Muscle layer of duodenum (tissue), 2 donors: ENCODE results near the gene HOXD9.

ENCODE experiments used
- H3K27ac ChIP-seq: one replicate; pipeline ENCODE4 v1.7.0; 2013; ENCODE audit warnings: mild to moderate bottlenecking, low read length
- H3K27me3 ChIP-seq: one replicate; pipeline ENCODE4 v1.7.0; 2013; ENCODE audit warnings: low read depth, mild to moderate bottlenecking, control low read depth, low read length
- H3K36me3 ChIP-seq, 2 donors: one replicate each; pipeline ENCODE4 v1.7.0; 2013; ENCODE audit warnings: low read length in 2 of 2, control low read depth in 1 of 2, mild to moderate bottlenecking in 1 of 2; ENCODE audit not compliant: insufficient read depth in 2 of 2, control insufficient read depth in 1 of 2
- H3K4me1 ChIP-seq, 2 donors: one replicate each; pipeline ENCODE4 v1.7.0; 2013; ENCODE audit warnings: low read length in 2 of 2, mild to moderate bottlenecking in 2 of 2, control low read depth in 1 of 2, moderate library complexity in 1 of 2; ENCODE audit not compliant: insufficient read depth in 2 of 2, control insufficient read depth in 1 of 2
- H3K4me3 ChIP-seq, 2 donors: one replicate each; pipeline ENCODE4 v1.7.0; 2013; ENCODE audit warnings: low read length in 2 of 2, low read depth in 1 of 2, mild to moderate bottlenecking in 1 of 2
- H3K9me3 ChIP-seq, 2 donors: one replicate each; pipeline ENCODE4 v1.7.0; 2013; ENCODE audit warnings: low read length in 2 of 2, control low read depth in 1 of 2, mild to moderate bottlenecking in 1 of 2; ENCODE audit not compliant: control insufficient read depth in 1 of 2
- donor health status: healthy.

Gene HOXD9

GRCh38 chr2:176087330-176088047, 35.0 kb upstream of the HOXD9 start:
- H3K4me3 ChIP-seq = peak overlapping the region; percentile 33 to 57
- H3K4me1 ChIP-seq = peaks cover 0 to 53% of the 10 kb centered on the region in 2 donors
- H3K27ac ChIP-seq = no peak overlapping the region
- H3K36me3 ChIP-seq = no peaks in the 10 kb centered on the region
- peaks cover 97% of the 10 kb centered on the region for H3K27me3 ChIP-seq
- H3K9me3 ChIP-seq = no peaks in the 10 kb centered on the region

- no peaks in the 10 kb centered on the region for H3K36me3 ChIP-seq
- H3K4me1 ChIP-seq = peaks cover 0 to 50% of the 10 kb centered on the region in 2 donors
- H3K27ac ChIP-seq = no peak overlapping the region
- peak overlapping the region; percentile 33 to 57 for H3K4me3 ChIP-seq
- no peaks in the 10 kb centered on the region for H3K9me3 ChIP-seq
- peaks cover 92% of the 10 kb centered on the region for H3K27me3 ChIP-seq
These were observed 34.2 kb upstream of the HOXD9 start for GRCh38 chr2:176088048-176088936.

- no peak overlapping the region for H3K27ac ChIP-seq
- peaks cover 92% of the 10 kb centered on the region for H3K27me3 ChIP-seq
- no peaks in the 10 kb centered on the region for H3K36me3 ChIP-seq
- H3K4me1 ChIP-seq = peaks cover 0 to 48% of the 10 kb centered on the region in 2 donors
- peaks cover 0 to 5% of the 10 kb centered on the region in 2 donors for H3K9me3 ChIP-seq
- H3K4me3 ChIP-seq = no peak overlapping the region
These were observed 33.3 kb upstream of the HOXD9 start for GRCh38 chr2:176088937-176089842.

GRCh38 chr2:176089843-176090395, 32.6 kb upstream of the HOXD9 start:
- no peak overlapping the region for H3K27ac ChIP-seq

GRCh38 chr2:176090862-176091261, 31.7 kb upstream of the HOXD9 start:
- H3K27ac ChIP-seq = no peak overlapping the region
- peaks cover 0 to 8% of the 10 kb centered on the region in 2 donors for H3K9me3 ChIP-seq
- H3K36me3 ChIP-seq = no peaks in the 10 kb centered on the region
- H3K27me3 ChIP-seq = peaks cover 92% of the 10 kb centered on the region
- H3K4me3 ChIP-seq = no peak overlapping the region
- peaks cover 0 to 34% of the 10 kb centered on the region in 2 donors for H3K4me1 ChIP-seq

More at GRCh38 chr2:176089843-176090395, 32.6 kb upstream of the HOXD9 start:
- no peak overlapping the region for H3K4me3 ChIP-seq
- H3K4me1 ChIP-seq = peaks cover 0 to 44% of the 10 kb centered on the region in 2 donors
- peaks cover 0 to 8% of the 10 kb centered on the region in 2 donors for H3K9me3 ChIP-seq
- peaks cover 92% of the 10 kb centered on the region for H3K27me3 ChIP-seq
- H3K36me3 ChIP-seq = no peaks in the 10 kb centered on the region

- Histone ChIP-seq H3K27me3 (peaks cover 92% of the 10 kb centered on the region), H3K4me3 (no peak overlapping the region)
These were observed 30.9 kb upstream of the HOXD9 start for GRCh38 chr2:176091329-176092258.

DNA sequence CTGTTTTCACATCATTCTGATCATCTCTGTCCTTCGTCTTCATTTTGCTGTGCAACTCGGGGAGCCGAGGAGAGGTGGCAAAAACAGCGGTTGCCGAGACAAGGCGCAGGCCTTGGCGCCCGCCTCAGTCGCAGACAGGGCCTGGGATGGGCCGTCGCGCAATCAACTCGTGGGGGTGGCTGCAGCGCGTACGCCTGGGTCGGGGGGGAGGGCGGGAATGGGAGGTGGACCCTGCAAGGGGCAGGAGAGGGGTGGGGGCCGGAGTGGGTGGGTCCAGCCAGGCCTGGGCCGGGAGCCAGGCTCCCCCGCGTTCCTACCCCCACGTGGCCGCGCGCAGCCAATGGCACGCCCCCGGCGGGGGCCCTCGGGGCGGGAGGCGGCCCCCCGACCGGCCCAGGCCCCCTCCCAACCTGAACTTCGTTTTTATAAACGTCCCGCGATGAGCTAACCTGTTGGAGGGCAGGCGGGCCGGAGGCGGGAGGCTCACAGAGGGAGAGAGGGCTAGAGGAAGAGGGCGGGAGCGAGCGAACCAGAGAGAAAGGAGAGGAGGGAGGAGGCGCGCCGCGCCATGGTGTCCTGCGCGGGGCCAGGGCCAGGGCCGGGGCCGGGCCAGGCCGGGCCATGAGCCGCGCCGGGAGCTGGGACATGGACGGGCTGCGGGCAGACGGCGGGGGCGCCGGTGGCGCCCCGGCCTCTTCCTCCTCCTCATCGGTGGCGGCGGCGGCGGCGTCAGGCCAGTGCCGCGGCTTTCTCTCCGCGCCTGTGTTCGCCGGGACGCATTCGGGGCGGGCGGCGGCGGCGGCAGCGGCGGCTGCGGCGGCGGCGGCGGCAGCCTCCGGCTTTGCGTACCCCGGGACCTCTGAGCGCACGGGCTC, 30.0 kb upstream of the HOXD9 start, which contains the start of gene HOXD13:
Gene HOXD13, plus strand, starts transcription at position 452 of the 875 bp plus-strand sequence. Its CDS starts 170 bp downstream, at position 622.
- Histone ChIP-seq H3K4me3 (peak within 1 kb of the TSS in 1 of 2 donors; percentile 57), H3K27ac (no peak within 1 kb of the TSS), H3K27me3 (peaks cover 93% of the 10 kb centered on the region), H3K9me3 (peaks cover 0 to 8% of the 10 kb centered on the region in 2 donors), H3K36me3 (no peaks in the 10 kb centered on the region), H3K4me1 (peaks cover 11 to 41% of the 10 kb centered on the region in 2 donors)

More at GRCh38 chr2:176091329-176092258, 30.9 kb upstream of the HOXD9 start:
- peaks cover 0 to 8% of the 10 kb centered on the region in 2 donors for H3K9me3 ChIP-seq
- peaks cover 4 to 32% of the 10 kb centered on the region in 2 donors for H3K4me1 ChIP-seq
- no peaks in the 10 kb centered on the region for H3K36me3 ChIP-seq
- no peak overlapping the region for H3K27ac ChIP-seq

GRCh38 chr2:176093145-176093897, 29.2 kb upstream of the HOXD9 start:
- Histone ChIP-seq H3K36me3 (no peaks in the 10 kb centered on the region), H3K27ac (no peak overlapping the region), H3K27me3 (peaks cover 93% of the 10 kb centered on the region), H3K4me3 (peak overlapping the region in 1 of 2 donors; percentile 57), H3K9me3 (peaks cover 0 to 8% of the 10 kb centered on the region in 2 donors), H3K4me1 (peaks cover 11 to 42% of the 10 kb centered on the region in 2 donors)

GRCh38 chr2:176093898-176094249, 28.6 kb upstream of the HOXD9 start:
- Histone ChIP-seq H3K4me1 (peaks cover 11 to 40% of the 10 kb centered on the region in 2 donors), H3K27me3 (peaks cover 93% of the 10 kb centered on the region), H3K4me3 (no peak overlapping the region), H3K9me3 (peaks cover 0 to 8% of the 10 kb centered on the region in 2 donors), H3K36me3 (no peaks in the 10 kb centered on the region), H3K27ac (no peak overlapping the region)
